ENCODE measurements around the gene AFAP1L2. TPM values are rescaled to one million over a fixed set of nuclear protein-coding genes. Genes with fewer than 3 reads are reported as not detected.

The AFAP1L2 gene
- total RNA-seq, 1 experiment from 2014 or later: 170 TPM

- BruUV-seq (replicated peaks): no TSS peak
- ATAC-seq: no peak
- no peaks in the 10 kb centered on the region for H3K27me3 ChIP-seq (ENCODE audit: control insufficient read depth, insufficient read depth, low read length)
- DNase-seq (ENCODE audit: low read depth, low spot score): no peak
- intact Hi-C loops (cut with micrococcal nuclease; ENCODE audit: unreplicated experiment) (no loop called here), in situ Hi-C loops (cut with HindIII; ENCODE audit: low pct_unique_long_range_greater_than_20kb, low sequenced_read_pairs) (no loop called here)
- TF ChIP-seq SIN3A (IDR thresholded peaks at IDR 0.05; ENCODE audit: borderline replicate concordance, insufficient read depth, low read depth, low read length) (no peak), POLR2AphosphoS5 (IDR thresholded peaks at IDR 0.05; ENCODE audit: low read depth, low read length) (no peak), TCF7L2 (IDR thresholded peaks at IDR 0.05; ENCODE audit: low read depth, low read length) (no peak)
- TF ChIP-seq, protein P1, sequence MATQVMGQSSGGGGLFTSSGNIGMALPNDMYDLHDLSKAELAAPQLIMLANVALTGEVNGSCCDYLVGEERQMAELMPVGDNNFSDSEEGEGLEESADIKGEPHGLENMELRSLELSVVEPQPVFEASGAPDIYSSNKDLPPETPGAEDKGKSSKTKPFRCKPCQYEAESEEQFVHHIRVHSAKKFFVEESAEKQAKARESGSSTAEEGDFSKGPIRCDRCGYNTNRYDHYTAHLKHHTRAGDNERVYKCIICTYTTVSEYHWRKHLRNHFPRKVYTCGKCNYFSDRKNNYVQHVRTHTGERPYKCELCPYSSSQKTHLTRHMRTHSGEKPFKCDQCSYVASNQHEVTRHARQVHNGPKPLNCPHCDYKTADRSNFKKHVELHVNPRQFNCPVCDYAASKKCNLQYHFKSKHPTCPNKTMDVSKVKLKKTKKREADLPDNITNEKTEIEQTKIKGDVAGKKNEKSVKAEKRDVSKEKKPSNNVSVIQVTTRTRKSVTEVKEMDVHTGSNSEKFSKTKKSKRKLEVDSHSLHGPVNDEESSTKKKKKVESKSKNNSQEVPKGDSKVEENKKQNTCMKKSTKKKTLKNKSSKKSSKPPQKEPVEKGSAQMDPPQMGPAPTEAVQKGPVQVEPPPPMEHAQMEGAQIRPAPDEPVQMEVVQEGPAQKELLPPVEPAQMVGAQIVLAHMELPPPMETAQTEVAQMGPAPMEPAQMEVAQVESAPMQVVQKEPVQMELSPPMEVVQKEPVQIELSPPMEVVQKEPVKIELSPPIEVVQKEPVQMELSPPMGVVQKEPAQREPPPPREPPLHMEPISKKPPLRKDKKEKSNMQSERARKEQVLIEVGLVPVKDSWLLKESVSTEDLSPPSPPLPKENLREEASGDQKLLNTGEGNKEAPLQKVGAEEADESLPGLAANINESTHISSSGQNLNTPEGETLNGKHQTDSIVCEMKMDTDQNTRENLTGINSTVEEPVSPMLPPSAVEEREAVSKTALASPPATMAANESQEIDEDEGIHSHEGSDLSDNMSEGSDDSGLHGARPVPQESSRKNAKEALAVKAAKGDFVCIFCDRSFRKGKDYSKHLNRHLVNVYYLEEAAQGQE (IDR thresholded peaks at IDR 0.05; ENCODE audit: insufficient read depth in 1 of 2, low read depth in 2 of 2, low read length in 1 of 2): no peak
- TF ChIP-seq, protein P2, sequence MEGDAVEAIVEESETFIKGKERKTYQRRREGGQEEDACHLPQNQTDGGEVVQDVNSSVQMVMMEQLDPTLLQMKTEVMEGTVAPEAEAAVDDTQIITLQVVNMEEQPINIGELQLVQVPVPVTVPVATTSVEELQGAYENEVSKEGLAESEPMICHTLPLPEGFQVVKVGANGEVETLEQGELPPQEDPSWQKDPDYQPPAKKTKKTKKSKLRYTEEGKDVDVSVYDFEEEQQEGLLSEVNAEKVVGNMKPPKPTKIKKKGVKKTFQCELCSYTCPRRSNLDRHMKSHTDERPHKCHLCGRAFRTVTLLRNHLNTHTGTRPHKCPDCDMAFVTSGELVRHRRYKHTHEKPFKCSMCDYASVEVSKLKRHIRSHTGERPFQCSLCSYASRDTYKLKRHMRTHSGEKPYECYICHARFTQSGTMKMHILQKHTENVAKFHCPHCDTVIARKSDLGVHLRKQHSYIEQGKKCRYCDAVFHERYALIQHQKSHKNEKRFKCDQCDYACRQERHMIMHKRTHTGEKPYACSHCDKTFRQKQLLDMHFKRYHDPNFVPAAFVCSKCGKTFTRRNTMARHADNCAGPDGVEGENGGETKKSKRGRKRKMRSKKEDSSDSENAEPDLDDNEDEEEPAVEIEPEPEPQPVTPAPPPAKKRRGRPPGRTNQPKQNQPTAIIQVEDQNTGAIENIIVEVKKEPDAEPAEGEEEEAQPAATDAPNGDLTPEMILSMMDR (IDR thresholded peaks at IDR 0.05): no peak
- CTCF ChIA-PET: interaction anchor here (0.7 kb wide), 1 partner anchor 83 kb away, joined by 3 read pairs; no protein-coding TSS in a partner anchor
- POLR2A ChIA-PET: no interaction called here
- H3K4me3 ChIP-seq (ENCODE audit: low read depth in 2 of 2, low read length in 2 of 2): no peak overlapping the region
- H3K9me3 ChIP-seq (ENCODE audit: control insufficient read depth, insufficient read depth, low read depth, low read length): no peaks in the 10 kb centered on the region
- H3K27ac ChIP-seq (ENCODE audit: low read length): no peak overlapping the region
- peaks cover 7% of the 10 kb centered on the region; the same call in 1 of the 2 replicates for H3K4me1 ChIP-seq (ENCODE audit: control insufficient read depth, insufficient read depth, low read length)
- no peaks in the 10 kb centered on the region for H3K36me3 ChIP-seq (ENCODE audit: control insufficient read depth, insufficient read depth, low read length)
Observed at GRCh38 chr10:114259824-114260223, 144.5 kb downstream of the AFAP1L2 start.

- in situ Hi-C loops (cut with HindIII; ENCODE audit: low pct_unique_long_range_greater_than_20kb, low sequenced_read_pairs): no loop called here
- BruUV-seq (replicated peaks): no TSS peak
- no peaks in the 10 kb centered on the region for H3K27me3 ChIP-seq (ENCODE audit: control insufficient read depth, insufficient read depth, low read length)
- ChIA-PET CTCF (no interaction called here), POLR2A (no interaction called here)
- peaks cover 7% of the 10 kb centered on the region; the same call in 1 of the 2 replicates for H3K4me1 ChIP-seq (ENCODE audit: control insufficient read depth, insufficient read depth, low read length)
- H3K36me3 ChIP-seq (ENCODE audit: control insufficient read depth, insufficient read depth, low read length): no peaks in the 10 kb centered on the region
- no peak overlapping the region for H3K27ac ChIP-seq (ENCODE audit: low read length)
- intact Hi-C loops (cut with micrococcal nuclease; ENCODE audit: unreplicated experiment): no loop called here
- no peaks in the 10 kb centered on the region for H3K9me3 ChIP-seq (ENCODE audit: control insufficient read depth, insufficient read depth, low read depth, low read length)
- no peak overlapping the region for H3K4me3 ChIP-seq (ENCODE audit: low read depth in 2 of 2, low read length in 2 of 2)
- no peak for ATAC-seq
- TF ChIP-seq, protein P1 (IDR thresholded peaks at IDR 0.05; ENCODE audit: insufficient read depth in 1 of 2, low read depth in 2 of 2, low read length in 1 of 2): no peak
- TF ChIP-seq TCF7L2 (IDR thresholded peaks at IDR 0.05; ENCODE audit: low read depth, low read length): no peak
- TF ChIP-seq POLR2AphosphoS5 (IDR thresholded peaks at IDR 0.05; ENCODE audit: low read depth, low read length): no peak
- TF ChIP-seq, protein P2 (IDR thresholded peaks at IDR 0.05): no peak
- TF ChIP-seq SIN3A (IDR thresholded peaks at IDR 0.05; ENCODE audit: borderline replicate concordance, insufficient read depth, low read depth, low read length): no peak
- DNase-seq (ENCODE audit: low read depth, low spot score): no peak
Observed at GRCh38 chr10:114258274-114258840, 145.9 kb downstream of the AFAP1L2 start.

All from Panc1 (cell line).